ENCODE data around the gene TREX2. TPM values are rescaled to one million over a fixed set of nuclear protein-coding genes. Genes with fewer than 3 reads are reported as not detected.

The TREX2 gene
- polyA plus RNA-seq, 1 donor (not counting 4 experiments of a cell fraction or from before 2014, with no cell fraction given): 0.31 TPM

GRCh38 chrX:153442463-153442862 lies 3.4 kb downstream of the TREX2 start:
- Histone ChIP-seq H3K27me3 (ENCODE audit: control insufficient read depth, extremely low read depth, insufficient read depth, low read length) (no peaks in the 10 kb centered on the region), H3K4me2 (ENCODE audit: control insufficient read depth, extremely low read depth, insufficient read depth, low read depth, low read length) (no peak overlapping the region), H3K27ac (ENCODE audit: control insufficient read depth, insufficient read depth, low read length) (no peak overlapping the region), H2AFZ (ENCODE audit: control insufficient read depth, low read length) (no peak overlapping the region), H3K9me1 (ENCODE audit: control insufficient read depth, extremely low read depth, insufficient read depth, low read length) (no peaks in the 10 kb centered on the region), H3K9me3 (ENCODE audit: control insufficient read depth, low read depth, low read length) (no peaks in the 10 kb centered on the region), H3K36me3 (ENCODE audit: control insufficient read depth in 2 of 2, extremely low read depth in 1 of 2, insufficient read depth in 2 of 2, low read length in 2 of 2) (no peaks in the 10 kb centered on the region), H3K79me2 (ENCODE audit: control insufficient read depth, insufficient read depth, low read length) (no peaks in the 10 kb centered on the region), H3K4me3 (ENCODE audit: control insufficient read depth in 2 of 3, extremely low read depth in 1 of 3, insufficient read depth in 2 of 3, low read depth in 1 of 3, low read length in 3 of 3) (no peak overlapping the region), H3K9ac (ENCODE audit: control insufficient read depth, extremely low read depth, insufficient read depth, low read length) (no peak overlapping the region), H3K4me1 (ENCODE audit: control insufficient read depth, extremely low read depth, insufficient read depth, low read length) (peaks cover 10% of the 10 kb centered on the region), H4K20me1 (ENCODE audit: control insufficient read depth, extremely low read depth, insufficient read depth, low read length) (no peaks in the 10 kb centered on the region)
- dilution Hi-C loops (cut with MboI; ENCODE audit: extremely low pct_ligation_motif_present, low sequenced_read_pairs): no loop called here
- no peak for FAIRE-seq
- no peak for DNase-seq (ENCODE audit: low read depth, low spot score)
- TF ChIP-seq CTCF (optimal IDR thresholded peaks at IDR 0.05 in 1 of 3, IDR thresholded peaks at IDR 0.05 in 1 of 3, conservative IDR thresholded peaks at IDR 0.05 in 1 of 3; ENCODE audit: extremely low read depth in 1 of 3, insufficient read depth in 2 of 3, low read length in 3 of 3) (no peak), EZH2 (IDR thresholded peaks at IDR 0.05; ENCODE audit: low read length) (no peak)

GRCh38 chrX:153441981-153442380 lies 3.9 kb downstream of the TREX2 start:
- Histone ChIP-seq H2AFZ (ENCODE audit: control insufficient read depth, low read length) (no peak overlapping the region), H3K79me2 (ENCODE audit: control insufficient read depth, insufficient read depth, low read length) (no peaks in the 10 kb centered on the region), H3K4me2 (ENCODE audit: control insufficient read depth, extremely low read depth, insufficient read depth, low read depth, low read length) (peak overlapping the region; percentile 56), H4K20me1 (ENCODE audit: control insufficient read depth, extremely low read depth, insufficient read depth, low read length) (no peaks in the 10 kb centered on the region), H3K27me3 (ENCODE audit: control insufficient read depth, extremely low read depth, insufficient read depth, low read length) (no peaks in the 10 kb centered on the region), H3K9me3 (ENCODE audit: control insufficient read depth, low read depth, low read length) (no peaks in the 10 kb centered on the region), H3K4me1 (ENCODE audit: control insufficient read depth, extremely low read depth, insufficient read depth, low read length) (peaks cover 10% of the 10 kb centered on the region), H3K4me3 (ENCODE audit: control insufficient read depth in 2 of 3, extremely low read depth in 1 of 3, insufficient read depth in 2 of 3, low read depth in 1 of 3, low read length in 3 of 3) (no peak overlapping the region), H3K9me1 (ENCODE audit: control insufficient read depth, extremely low read depth, insufficient read depth, low read length) (no peaks in the 10 kb centered on the region), H3K36me3 (ENCODE audit: control insufficient read depth in 2 of 2, extremely low read depth in 1 of 2, insufficient read depth in 2 of 2, low read length in 2 of 2) (no peaks in the 10 kb centered on the region), H3K9ac (ENCODE audit: control insufficient read depth, extremely low read depth, insufficient read depth, low read length) (no peak overlapping the region), H3K27ac (ENCODE audit: control insufficient read depth, insufficient read depth, low read length) (no peak overlapping the region)
- FAIRE-seq: no peak
- no peak for TF ChIP-seq CTCF (optimal IDR thresholded peaks at IDR 0.05 in 1 of 3, IDR thresholded peaks at IDR 0.05 in 1 of 3, conservative IDR thresholded peaks at IDR 0.05 in 1 of 3; ENCODE audit: extremely low read depth in 1 of 3, insufficient read depth in 2 of 3, low read length in 3 of 3)
- TF ChIP-seq EZH2 (IDR thresholded peaks at IDR 0.05; ENCODE audit: low read length): no peak
- dilution Hi-C loops (cut with MboI; ENCODE audit: extremely low pct_ligation_motif_present, low sequenced_read_pairs): no loop called here
- peak; percentile 61 for DNase-seq (ENCODE audit: low read depth, low spot score)
